Measurements from ENCODE around the gene MYO5B. TPM values are rescaled to one million over a fixed set of nuclear protein-coding genes. Genes with fewer than 3 reads are reported as not detected.

The MYO5B gene
- total and polyA plus RNA-seq, 2 of the 4 experiments (the other 2 are of a cell fraction) = 0.24 to 0.54 TPM

- no peak overlapping the region for H3K9ac ChIP-seq (ENCODE audit: low read depth, low read length)
- H3K27me3 ChIP-seq (ENCODE audit: control insufficient read depth, insufficient read depth, low read length) = no peaks in the 10 kb centered on the region
- no peaks in the 10 kb centered on the region for H3K79me1 ChIP-seq (ENCODE audit: low read depth in 1 of 2, low read length in 2 of 2)
- H2BK15ac ChIP-seq (ENCODE audit: low read depth, low read length) = no peak overlapping the region
- H2AK5ac ChIP-seq (ENCODE audit: low read depth, low read length) = no peak overlapping the region
- dilution Hi-C loops (cut with HindIII; ENCODE audit: low sequenced_read_pairs, unreplicated experiment) (no loop called here), intact Hi-C loops (cut with micrococcal nuclease) (no loop called here), in situ Hi-C loops (cut with MboI; ENCODE audit: low sequenced_read_pairs) (no loop called here)
- no peak overlapping the region for H3K18ac ChIP-seq (ENCODE audit: low read depth, low read length)
- ATAC-seq (ENCODE audit: low read depth) (no peak), DNase-seq (no peak)
- H3K4ac ChIP-seq (ENCODE audit: low read depth, low read length) = no peak overlapping the region
- no peaks in the 10 kb centered on the region for H3K36me3 ChIP-seq (ENCODE audit: control insufficient read depth, insufficient read depth, low read length)
- no peak overlapping the region for H3K27ac ChIP-seq (ENCODE audit: insufficient read depth, low read length)
- no TSS peak for BruUV-seq (replicated peaks)
- TF ChIP-seq RFX5 (IDR thresholded peaks at IDR 0.05; ENCODE audit: low read depth, low read length) = no peak
- no peak for TF ChIP-seq CTCF (conservative IDR thresholded peaks at IDR 0.05; ENCODE audit: low read depth, low read length)
- no peak for TF ChIP-seq CHD1 (IDR thresholded peaks at IDR 0.05; ENCODE audit: low read depth, low read length)
- TF ChIP-seq NFE2L2 (IDR thresholded peaks at IDR 0.05; ENCODE audit: low read depth, low read length) = no peak
- no peak for TF ChIP-seq FOS (IDR thresholded peaks at IDR 0.05; ENCODE audit: low read depth, low read length)
- TF ChIP-seq MAFK (IDR thresholded peaks at IDR 0.05; ENCODE audit: low read depth, low read length) = no peak
- TF ChIP-seq SMC3 (IDR thresholded peaks at IDR 0.05; ENCODE audit: low read depth, low read length) = no peak
- TF ChIP-seq RCOR1 (IDR thresholded peaks at IDR 0.05; ENCODE audit: insufficient replicate concordance, low read length) = no peak
- TF ChIP-seq RAD21 (IDR thresholded peaks at IDR 0.05; ENCODE audit: low read length) = no peak
- TF ChIP-seq POLR2A (IDR thresholded peaks at IDR 0.05; ENCODE audit: low read depth, low read length) = no peak
- no peak for TF ChIP-seq CEBPB (IDR thresholded peaks at IDR 0.05; ENCODE audit: low read depth, low read length)
- no peak overlapping the region for H3K4me3 ChIP-seq (ENCODE audit: insufficient read depth, low read depth, low read length)
- H4K91ac ChIP-seq (ENCODE audit: insufficient read depth, low read depth, low read length) = no peak overlapping the region
- no peaks in the 10 kb centered on the region for H3K9me1 ChIP-seq (ENCODE audit: insufficient read depth, low read length)
- no peak overlapping the region for H3K14ac ChIP-seq (replicated peaks; ENCODE audit: low read depth, low read length)
- ChIA-PET CTCF (no interaction called here), POLR2A (ENCODE audit: unreplicated experiment) (no interaction called here)
- H2AK9ac ChIP-seq (replicated peaks; ENCODE audit: low read depth, low read length, poor library complexity) = no peak overlapping the region
- no peak overlapping the region for H2AFZ ChIP-seq (replicated peaks; ENCODE audit: low read length, poor library complexity)
- no peaks in the 10 kb centered on the region for H3K4me1 ChIP-seq (ENCODE audit: control insufficient read depth, insufficient read depth, low read length)
- H4K8ac ChIP-seq (ENCODE audit: low read depth in 2 of 2, low read length in 2 of 2) = no peak overlapping the region
- H3K23ac ChIP-seq (ENCODE audit: low read depth, low read length) = no peak overlapping the region
- H3K9me3 ChIP-seq (ENCODE audit: control insufficient read depth, insufficient read depth, low read length) = no peaks in the 10 kb centered on the region
- H4K5ac ChIP-seq (ENCODE audit: low read depth, low read length) = no peak overlapping the region
- no peak overlapping the region for H3K56ac ChIP-seq (ENCODE audit: extremely low read depth, insufficient read depth, low read length)
- H2BK120ac ChIP-seq (ENCODE audit: low read depth, low read length) = no peak overlapping the region
- H2BK20ac ChIP-seq (ENCODE audit: low read depth, low read length) = no peak overlapping the region
- no peak overlapping the region for H2BK5ac ChIP-seq (ENCODE audit: low read depth, low read length, poor library complexity, severe bottlenecking)
- H4K20me1 ChIP-seq (ENCODE audit: insufficient read depth, low read length) = no peaks in the 10 kb centered on the region
- H3K4me2 ChIP-seq (ENCODE audit: low read depth, low read length) = no peak overlapping the region
- no CpG with 5 or more reads among the region's 4 CpGs for WGBS, 2 experiments (ENCODE audit: extremely low coverage in 2 of 2, insufficient read length in 1 of 2)
Measured at GRCh38 chr18:50071397-50071796, 123.5 kb downstream of the MYO5B start.

All from IMR-90 (cell line).